Measurements from ENCODE around the gene KCNMB1. TPM values are rescaled to one million over a fixed set of nuclear protein-coding genes. Genes with fewer than 3 reads are reported as not detected.

Gene KCNMB1
- total and polyA plus RNA-seq, 11 donors = 0.25 to 3.7 (median 1.0) TPM

DNA sequence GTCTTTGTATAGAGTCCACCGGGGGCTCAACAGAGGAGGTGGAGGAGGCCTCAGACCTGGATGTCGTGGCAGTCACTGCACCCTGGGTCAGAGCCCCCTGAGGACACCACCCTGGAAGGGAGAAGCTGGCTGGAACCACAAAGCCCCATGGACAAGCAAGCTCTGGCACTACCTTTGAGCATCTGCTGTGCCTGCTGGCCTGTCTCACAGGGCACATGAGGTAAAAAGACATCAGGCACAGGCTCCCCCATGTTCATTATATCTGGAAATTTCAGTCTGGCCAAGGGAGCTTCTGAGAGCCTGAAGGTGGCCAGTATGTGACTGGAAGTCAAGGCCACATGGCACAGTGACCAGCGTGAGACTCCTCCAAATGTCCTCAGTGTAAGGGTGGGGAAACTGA, 22.9 kb downstream of the KCNMB1 start:
- H3K27ac ChIP-seq = no peak overlapping the region
- H3K4me1 ChIP-seq = peaks cover 0 to 32% (median 18%) of the 10 kb centered on the region in 12 donors
- no peak for ATAC-seq
- H3K4me3 ChIP-seq = no peak overlapping the region
- DNase-seq = no peak
- no peaks in the 10 kb centered on the region for H3K27me3 ChIP-seq
- TF ChIP-seq POLR2A (IDR thresholded peaks at IDR 0.05) = no peak
- no peak for TF ChIP-seq CTCF (IDR thresholded peaks at IDR 0.05)
- H3K36me3 ChIP-seq = no peaks in the 10 kb centered on the region
- WGBS, 4 donors = 92 to 97% (median 97%) methylated on average over 3 of the region's 3 CpGs
- H3K9me3 ChIP-seq = no peaks in the 10 kb centered on the region
- intact Hi-C loops (cut with DNase I) = no loop called here

DNA sequence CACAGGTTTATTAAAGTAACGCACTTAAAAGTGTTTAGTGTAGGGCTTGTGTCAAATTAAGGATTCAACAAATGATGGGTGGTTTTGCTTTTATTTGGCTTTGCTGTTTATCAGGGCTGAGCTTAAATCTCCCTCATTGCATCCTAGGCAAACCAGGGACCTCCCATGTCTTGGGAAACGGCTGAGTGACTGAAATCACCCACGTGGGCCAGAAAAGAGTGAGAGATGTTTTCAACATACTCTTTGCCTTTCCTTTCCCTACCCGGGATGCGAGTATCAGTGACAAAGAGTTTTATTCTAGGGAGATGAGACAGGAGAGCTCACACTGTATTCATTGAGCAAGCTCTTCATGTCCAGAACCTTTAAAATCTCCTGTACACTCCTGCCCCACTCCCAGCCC, 23.3 kb downstream of the KCNMB1 start:
- WGBS, 4 donors = 88 to 91% (median 90%) methylated on average over 5 of the region's 5 CpGs
- H3K4me1 ChIP-seq = peaks cover 0 to 36% (median 22%) of the 10 kb centered on the region in 12 donors
- no peak for DNase-seq
- ATAC-seq = no peak
- intact Hi-C loops (cut with DNase I) = no loop called here
- H3K27me3 ChIP-seq = no peaks in the 10 kb centered on the region
- H3K36me3 ChIP-seq = no peaks in the 10 kb centered on the region
- no peak overlapping the region for H3K4me3 ChIP-seq
- TF ChIP-seq CTCF (IDR thresholded peaks at IDR 0.05) (no peak), POLR2A (IDR thresholded peaks at IDR 0.05) (no peak)
- H3K27ac ChIP-seq = no peak overlapping the region
- no peaks in the 10 kb centered on the region for H3K9me3 ChIP-seq

DNA sequence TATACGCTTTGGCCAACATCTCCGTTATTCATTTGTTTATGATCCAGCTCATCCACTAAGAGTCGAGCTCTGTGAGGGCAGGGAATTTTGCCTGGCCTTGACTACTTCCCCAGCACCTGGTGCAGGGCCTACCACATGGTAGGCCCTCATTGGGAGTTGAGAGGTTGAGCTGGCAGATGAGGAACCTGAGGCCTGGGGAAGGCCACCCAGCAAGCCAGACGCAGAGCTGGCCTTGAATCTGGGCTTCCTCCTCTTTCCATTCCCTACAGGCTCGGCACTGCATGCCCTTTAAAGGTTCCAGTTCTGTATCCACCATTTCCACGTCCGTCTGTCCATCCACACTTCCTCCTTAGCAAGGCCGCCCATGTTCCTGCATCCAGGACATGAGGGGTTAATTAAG, 24.2 kb downstream of the KCNMB1 start:
- intact Hi-C loops (cut with DNase I) = no loop called here

GRCh38 chr5:170363671-170364070, 25.5 kb downstream of the KCNMB1 start:
- H3K9me3 ChIP-seq = no peaks in the 10 kb centered on the region
- no peaks in the 10 kb centered on the region for H3K27me3 ChIP-seq
- ATAC-seq (peak in 3 of 4 donors; percentile 27 to 49 (median 38)), DNase-seq (no peak)
- WGBS, 4 donors = 91 to 93% (median 92%) methylated on average over 1 of the region's 1 CpG
- H3K27ac ChIP-seq = peak overlapping the region in 1 of 12 donors; percentile 87
- TF ChIP-seq CTCF (IDR thresholded peaks at IDR 0.05) (no peak), POLR2A (IDR thresholded peaks at IDR 0.05) (no peak)
- H3K4me3 ChIP-seq = no peak overlapping the region
- intact Hi-C loops (cut with DNase I) = loop anchor here in 1 of 10 donors (5.0 kb wide), 1 partner anchor 54 kb away; no protein-coding TSS in a partner anchor
- no peaks in the 10 kb centered on the region for H3K36me3 ChIP-seq
- H3K4me1 ChIP-seq = peaks cover 0 to 58% (median 32%) of the 10 kb centered on the region in 12 donors

More for the DNA sequence above, 24.2 kb downstream of the KCNMB1 start:
- DNase-seq (no peak), ATAC-seq (no peak)
- Histone ChIP-seq H3K4me3 (no peak overlapping the region), H3K27me3 (no peaks in the 10 kb centered on the region), H3K36me3 (no peaks in the 10 kb centered on the region), H3K9me3 (no peaks in the 10 kb centered on the region), H3K4me1 (peaks cover 0 to 44% (median 29%) of the 10 kb centered on the region in 12 donors), H3K27ac (no peak overlapping the region)
- TF ChIP-seq POLR2A (IDR thresholded peaks at IDR 0.05) (no peak), CTCF (IDR thresholded peaks at IDR 0.05) (no peak)
- WGBS, 4 donors = 93 to 94% (median 94%) methylated on average over 8 of the region's 8 CpGs
